HG03439 (cell line): ENCODE data around the gene GRIP2.

Experiments
- ATAC-seq: cut with Tn5 transposase; IDR thresholded peaks from one replicate; pipeline ENCODE4 v1.9.1; 2021; ENCODE audit warnings: mild to moderate bottlenecking, moderate library complexity; ENCODE audit not compliant: unreplicated experiment

Gene GRIP2

GRCh38 chr3:14457481-14457880 is 82.7 kb downstream of the GRIP2 start:
- ATAC-seq, result no peak

DNA sequence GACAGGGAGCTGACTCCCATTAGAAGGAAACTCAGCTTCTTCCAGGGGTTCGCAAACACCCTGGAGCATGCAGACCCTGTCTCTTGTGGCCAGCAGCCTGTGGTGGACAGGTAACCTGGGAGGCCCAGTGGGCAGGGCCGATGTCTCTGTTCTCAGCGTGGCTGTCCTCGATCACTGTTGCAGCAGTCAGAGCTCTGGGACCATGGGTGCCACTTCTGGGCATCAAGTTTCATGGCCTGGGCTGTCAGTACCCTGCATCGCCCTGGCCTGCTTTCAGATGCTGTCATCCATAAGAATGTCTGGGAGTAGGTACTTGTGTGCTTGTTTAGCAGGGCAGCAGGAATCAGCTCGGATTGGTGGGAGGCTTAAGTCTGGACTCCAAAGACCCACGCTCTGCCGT is 83.3 kb downstream of the GRIP2 start:
- no peak for ATAC-seq

DNA sequence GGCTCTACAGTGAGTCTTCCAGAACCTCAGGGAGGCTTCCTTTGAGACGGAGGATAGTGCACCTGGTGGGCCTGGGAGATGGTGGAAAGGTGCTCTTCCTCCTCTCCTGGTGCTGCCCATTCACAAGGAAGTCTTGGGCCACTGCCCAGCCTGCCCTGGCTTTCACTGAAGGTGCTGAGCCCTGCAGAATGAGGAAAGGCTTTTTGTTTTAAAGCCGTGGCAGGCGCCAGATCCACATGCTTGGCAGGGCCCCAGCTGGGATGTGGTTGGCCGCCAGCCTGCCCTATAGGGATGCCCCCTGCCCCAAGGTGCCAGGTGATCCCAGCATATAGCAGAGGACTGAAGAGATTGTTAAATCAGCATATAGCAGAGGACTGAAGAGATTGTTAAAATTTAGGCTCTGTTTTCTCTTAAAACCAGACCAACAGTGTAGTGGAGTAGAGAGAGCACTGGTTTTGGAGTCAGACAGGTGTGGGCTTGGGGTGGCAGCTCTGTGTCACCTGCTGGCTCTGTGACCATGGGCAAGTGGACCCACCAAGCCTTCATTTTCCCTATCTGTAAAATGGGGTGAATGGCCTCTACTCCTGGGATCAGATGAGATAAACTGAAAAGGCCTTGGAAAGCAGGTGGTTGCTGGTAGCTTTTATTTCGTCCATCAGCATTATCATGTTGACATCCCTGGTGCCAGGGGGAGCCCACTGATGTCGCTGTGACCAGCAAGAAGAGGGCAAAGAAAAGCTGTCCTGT is 84.4 kb downstream of the GRIP2 start:
- no peak for ATAC-seq

DNA sequence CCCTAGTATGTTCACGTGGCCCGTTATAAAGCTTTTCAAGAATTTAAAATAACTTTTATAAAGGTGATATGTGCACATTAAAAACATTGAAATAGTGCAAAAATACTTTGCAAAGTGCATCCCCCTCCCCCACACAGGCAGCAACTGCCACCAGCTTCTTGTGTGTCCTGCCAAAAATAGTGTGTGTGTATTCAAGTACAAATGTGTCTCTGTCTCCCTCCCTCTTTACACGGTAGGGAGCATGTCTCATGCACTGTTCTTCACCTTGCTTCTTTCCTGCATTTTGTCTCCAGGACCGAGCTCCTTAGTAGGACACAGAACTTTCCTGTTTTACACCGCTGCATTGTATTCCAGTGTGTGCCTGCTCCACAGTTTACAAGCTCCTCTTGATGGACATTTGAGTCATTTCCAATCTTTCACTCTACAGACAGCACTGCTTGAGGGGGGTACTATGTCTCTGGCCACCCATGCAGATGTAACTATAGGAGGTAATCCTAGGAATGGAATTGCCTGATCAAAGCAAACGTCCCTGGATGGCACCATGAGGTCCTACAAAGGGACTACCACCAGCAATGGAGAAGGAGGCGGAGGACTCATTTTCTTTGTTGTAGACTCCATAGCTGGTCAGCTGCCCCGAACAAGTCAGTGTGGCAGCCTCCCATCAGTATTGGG is 85.4 kb downstream of the GRIP2 start:
- ATAC-seq, result no peak

- no peak for ATAC-seq
These were observed 86.1 kb downstream of the GRIP2 start for GRCh38 chr3:14453876-14454638.

GRCh38 chr3:14452740-14453710 is 87.1 kb downstream of the GRIP2 start:
- no peak for ATAC-seq

GRCh38 chr3:14451844-14452739 is 88.0 kb downstream of the GRIP2 start:
- no peak for ATAC-seq

- no peak for ATAC-seq
These were observed 89.1 kb downstream of the GRIP2 start for GRCh38 chr3:14450922-14451606.

- ATAC-seq, result no peak
These were observed 89.6 kb downstream of the GRIP2 start for GRCh38 chr3:14450506-14450905.

GRCh38 chr3:14448756-14449727 is 91.1 kb downstream of the GRIP2 start:
- no peak for ATAC-seq

DNA sequence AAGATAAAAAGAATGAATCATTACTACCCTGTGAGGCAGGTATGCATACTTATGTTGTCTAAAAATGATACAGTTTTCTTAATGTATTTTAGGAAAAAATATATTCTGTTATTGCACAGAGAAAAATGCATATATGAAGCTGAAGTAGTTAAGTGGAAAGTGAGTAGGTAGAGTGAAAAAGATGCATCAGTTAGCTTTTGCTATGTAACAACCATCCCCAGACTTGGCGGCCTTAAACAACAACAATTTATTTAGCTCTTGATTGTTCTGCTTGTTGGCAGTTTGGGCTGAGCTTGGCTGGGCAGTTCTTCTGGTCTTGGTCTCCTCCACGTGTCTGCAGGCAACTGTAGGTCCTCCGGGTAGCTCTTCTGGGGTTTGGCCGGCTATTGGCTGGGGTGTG is 92.1 kb downstream of the GRIP2 start:
- no peak for ATAC-seq

GRCh38 chr3:14446988-14447570 is 93.1 kb downstream of the GRIP2 start:
- no peak for ATAC-seq

DNA sequence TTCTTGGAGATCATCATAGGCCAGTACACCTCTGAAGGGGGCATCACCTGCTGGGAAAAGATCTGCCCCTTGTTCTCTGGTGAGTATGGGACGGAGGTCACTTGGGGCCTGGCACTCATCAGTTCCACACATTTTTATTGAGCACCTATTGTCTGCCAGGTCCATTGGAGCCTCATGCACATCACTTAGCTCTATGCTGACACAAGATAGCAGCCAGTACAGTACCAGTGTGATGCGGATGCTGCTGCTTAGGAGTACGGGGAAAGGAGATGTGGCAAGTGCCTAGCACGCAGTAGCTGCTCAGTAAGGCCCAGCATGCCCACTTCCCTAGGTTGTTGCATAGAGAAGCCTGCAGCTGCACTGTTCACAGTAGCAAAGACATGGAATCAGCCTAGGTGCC is 94.4 kb downstream of the GRIP2 start:
- ATAC-seq, result no peak

GRCh38 chr3:14444380-14444779 is 95.8 kb downstream of the GRIP2 start:
- ATAC-seq, result no peak

GRCh38 chr3:14441920-14442300 is 98.2 kb downstream of the GRIP2 start:
- ATAC-seq, result no peak

- ATAC-seq, result no peak
These were observed 98.8 kb downstream of the GRIP2 start for GRCh38 chr3:14441240-14441919.
